H1 (cell line): ENCODE data around the gene NMD3. TPM values are rescaled to one million over a fixed set of nuclear protein-coding genes. Genes with fewer than 3 reads are reported as not detected.
A peak's percentile ranks its signal among the peaks of the same experiment; 100 is the strongest.

Experiments used
- CTCF ChIA-PET: fragments of 300-600 bp; sonication (Branson Sonifier 250); formaldehyde crosslinking; loops from one replicate; lab custom pipeline; 2021; ENCODE audit not compliant: partially characterized antibody; lab: Charles Lee
- POLR2A ChIA-PET: fragments of 300-600 bp; sonication (Branson Sonifier 250); formaldehyde crosslinking; loops from one replicate; lab custom pipeline; 2021; ENCODE audit warnings: inconsistent platforms; ENCODE audit not compliant: partially characterized antibody; lab: Charles Lee
- DNase-seq, 2 experiments: peaks; one replicate each; pipeline versions ENCODE4 v3.0.0 to v3.0.0-alpha.2; 2010 to 2022; ENCODE audit warnings: low spot score in 2 of 2, low read depth in 1 of 2, mixed read lengths in 1 of 2
- FAIRE-seq: peaks from 2 replicates; lab custom pipeline; 2011; peaks lifted over from hg19 to GRCh38; lab: Jason Lieb, UNC
- H2AFZ ChIP-seq: 2 replicates; pipeline ENCODE4 v1.8.1; 2012; ENCODE audit warnings: low read length, inconsistent platforms
- H2AK5ac ChIP-seq: 2 replicates; pipeline ENCODE4 v1.6.1; 2013; ENCODE audit warnings: low read depth, low read length
- H2BK120ac ChIP-seq: replicated peaks from 2 replicates; pipeline ENCODE3; 2013; ENCODE audit warnings: low read depth, low read length, inconsistent platforms
- H2BK12ac ChIP-seq: 2 replicates; pipeline ENCODE4 v1.6.1; 2013; ENCODE audit warnings: low read depth, low read length
- H2BK15ac ChIP-seq: 2 replicates; pipeline ENCODE4 v1.6.1; 2013; ENCODE audit warnings: low read length
- H2BK20ac ChIP-seq: 2 replicates; pipeline ENCODE4 v1.6.1; 2013; ENCODE audit warnings: low read length
- H2BK5ac ChIP-seq: 2 replicates; pipeline ENCODE4 v1.6.1; 2013; ENCODE audit warnings: low read depth, low read length
- H3K14ac ChIP-seq: 2 replicates; pipeline ENCODE4 v1.6.1; 2013; ENCODE audit warnings: inconsistent platforms; ENCODE audit not compliant: insufficient read length
- H3K18ac ChIP-seq: 2 replicates; pipeline ENCODE4 v1.6.1; 2013; ENCODE audit warnings: low read length; ENCODE audit errors: extremely low read depth
- H3K23ac ChIP-seq: 2 replicates; pipeline ENCODE4 v1.6.1; 2013; ENCODE audit warnings: inconsistent platforms; ENCODE audit not compliant: insufficient read length
- H3K23me2 ChIP-seq: 2 replicates; pipeline ENCODE4 v1.6.1; 2013; ENCODE audit warnings: low read depth, low read length
- H3K27ac ChIP-seq: 2 replicates; pipeline ENCODE4 v1.6.1; 2011; ENCODE audit warnings: low read depth, low read length, inconsistent platforms
- H3K27me3 ChIP-seq, 4 experiments: replicated peaks in 1 of 4; 1 replicate in 1 of 4; 2 replicates in 3 of 4; pipeline versions ENCODE4 v1.6.1 to v1.8.1; 2011 to 2013; ENCODE audit warnings: low read length in 3 of 4, mild to moderate bottlenecking in 3 of 4, inconsistent platforms in 2 of 4, mixed read lengths in 2 of 4, moderate library complexity in 1 of 4; ENCODE audit not compliant: control insufficient read depth in 3 of 4, insufficient read depth in 3 of 4; ENCODE audit errors: extremely low read depth in 1 of 4
- H3K36me3 ChIP-seq, 4 experiments: 2 replicates each; pipeline versions ENCODE4 v1.6.1 to v1.8.1; 2011 to 2013; ENCODE audit warnings: mild to moderate bottlenecking in 4 of 4, low read length in 3 of 4, moderate library complexity in 2 of 4, control low read depth in 1 of 4, inconsistent platforms in 1 of 4; ENCODE audit not compliant: insufficient read depth in 4 of 4, control insufficient read depth in 2 of 4
- H3K4ac ChIP-seq: replicated peaks from 2 replicates; pipeline ENCODE3; 2013; ENCODE audit warnings: low read length, low read depth, mixed read lengths, inconsistent platforms; ENCODE audit not compliant: insufficient read length
- H3K4me1 ChIP-seq, 4 experiments: replicated peaks in 1 of 4; 1 replicate in 1 of 4; 2 replicates in 3 of 4; pipeline versions ENCODE4 v1.6.1 to v1.8.1; 2011 to 2013; ENCODE audit warnings: low read length in 3 of 4, inconsistent platforms in 2 of 4, mixed read lengths in 1 of 4; ENCODE audit not compliant: insufficient read depth in 4 of 4, control insufficient read depth in 3 of 4
- H3K4me2 ChIP-seq, 2 experiments: 2 replicates each; pipeline versions ENCODE4 v1.6.1 to v1.8.1; 2011 to 2013; ENCODE audit warnings: low read depth in 2 of 2, low read length in 2 of 2, control low read depth in 1 of 2, inconsistent platforms in 1 of 2, mild to moderate bottlenecking in 1 of 2; ENCODE audit not compliant: insufficient read depth in 1 of 2
- H3K4me3 ChIP-seq, 4 experiments: fragments of 200-600, 300-600 bp in 1 of 4; sonication (generic), shearing (Covaris generic), sonication (Bioruptor Twin) in 1 of 4; 2 replicates each; pipeline versions ENCODE4 v1.5.1 to v1.8.1; 2011 to 2016; ENCODE audit warnings: low read length in 4 of 4, low read depth in 3 of 4, control low read depth in 2 of 4, inconsistent platforms in 2 of 4, mild to moderate bottlenecking in 2 of 4, mixed read lengths in 1 of 4, moderate library complexity in 1 of 4; ENCODE audit not compliant: insufficient read depth in 2 of 4; ENCODE audit errors: extremely low read depth in 1 of 4
- H3K56ac ChIP-seq: replicated peaks from 2 replicates; pipeline ENCODE3; 2013; ENCODE audit warnings: low read depth, mild to moderate bottlenecking, mixed read lengths, low read length, inconsistent platforms; ENCODE audit not compliant: insufficient read length
- H3K79me1 ChIP-seq: 2 replicates; pipeline ENCODE4 v1.6.1; 2013; ENCODE audit warnings: low read depth, low read length, control low read depth
- H3K79me2 ChIP-seq, 2 experiments: 2 replicates each; pipeline versions ENCODE4 v1.6.1 to v1.8.1; 2012 to 2013; ENCODE audit warnings: low read length in 2 of 2, mild to moderate bottlenecking in 2 of 2, inconsistent platforms in 1 of 2; ENCODE audit not compliant: insufficient read depth in 2 of 2, control insufficient read depth in 1 of 2
- H3K9ac ChIP-seq, 4 experiments: replicated peaks in 1 of 4; 1 replicate in 1 of 4; 2 replicates in 3 of 4; pipeline versions ENCODE4 v1.6.1 to v1.8.1; 2011 to 2013; ENCODE audit warnings: low read depth in 3 of 4, low read length in 3 of 4, control low read depth in 2 of 4, mild to moderate bottlenecking in 2 of 4, moderate library complexity in 2 of 4, inconsistent platforms in 1 of 4; ENCODE audit errors: extremely low read depth in 1 of 4
- H3K9me3 ChIP-seq, 2 experiments: 2 replicates each; pipeline versions ENCODE4 v1.6.1 to v1.8.1; 2012 to 2013; ENCODE audit warnings: mild to moderate bottlenecking in 2 of 2, moderate library complexity in 2 of 2, control low read depth in 1 of 2, inconsistent platforms in 1 of 2, low read depth in 1 of 2, low read length in 1 of 2, mixed read lengths in 1 of 2; ENCODE audit not compliant: insufficient read depth in 2 of 2
- H4K20me1 ChIP-seq, 2 experiments: replicated peaks in 1 of 2; 2 replicates each; pipeline versions ENCODE3 to v1.8.1; 2011 to 2013; ENCODE audit warnings: inconsistent platforms in 2 of 2, low read length in 2 of 2, mild to moderate bottlenecking in 1 of 2; ENCODE audit not compliant: insufficient read depth in 2 of 2, control insufficient read depth in 1 of 2
- H4K5ac ChIP-seq: 2 replicates; pipeline ENCODE4 v1.6.1; 2013; ENCODE audit warnings: low read length, low read depth, mixed read lengths, inconsistent platforms; ENCODE audit not compliant: insufficient read length
- H4K8ac ChIP-seq: 2 replicates; pipeline ENCODE4 v1.8.0; 2013; ENCODE audit warnings: mild to moderate bottlenecking, moderate library complexity, low read length, inconsistent platforms; ENCODE audit not compliant: insufficient read depth; ENCODE audit errors: extremely low read depth
- H4K91ac ChIP-seq: replicated peaks from 2 replicates; pipeline ENCODE3; 2013; ENCODE audit warnings: low read length, mixed read lengths, inconsistent platforms; ENCODE audit not compliant: insufficient read length
- ATF2 ChIP-seq: IDR thresholded peaks from 2 replicates; pipeline ENCODE4 v1.6.1; 2012; ENCODE audit warnings: low read length, inconsistent platforms
- CBX5 ChIP-seq: fragments of 300-800, 300-1000 bp; sonication (generic); IDR thresholded peaks from 2 replicates; pipeline ENCODE4 v1.7.1; 2016; ENCODE audit warnings: antibody characterized with exemption, low read length, low read depth
- EGR1 ChIP-seq: IDR thresholded peaks from 2 replicates; pipeline ENCODE4 v1.6.1; 2011; ENCODE audit warnings: low read depth, low read length, borderline replicate concordance
- KDM5A ChIP-seq: fragments of 200-600 bp; IDR thresholded peaks from 2 replicates; pipeline ENCODE4 v1.7.1; 2012; ENCODE audit warnings: mild to moderate bottlenecking, low read length, inconsistent platforms, mixed read lengths
- POLR2A ChIP-seq, 2 experiments: IDR thresholded peaks; 1 replicate in 1 of 2; 2 replicates in 1 of 2; pipeline ENCODE4 v1.6.1; 2011; ENCODE audit warnings: low read depth in 2 of 2, low read length in 2 of 2, mild to moderate bottlenecking in 2 of 2; ENCODE audit errors: control extremely low read depth in 1 of 2
- RBBP5 ChIP-seq: IDR thresholded peaks from 2 replicates; pipeline ENCODE4 v1.7.1; 2012; ENCODE audit warnings: low read depth, mild to moderate bottlenecking, inconsistent platforms, low read length, moderate library complexity, borderline replicate concordance
- SP2 ChIP-seq: IDR thresholded peaks from 2 replicates; pipeline ENCODE4 v1.6.1; 2012; ENCODE audit warnings: mild to moderate bottlenecking, low read length, inconsistent platforms
- TAF7 ChIP-seq: optimal IDR thresholded peaks from 2 replicates; pipeline ENCODE3; 2011; ENCODE audit warnings: low read depth, mild to moderate bottlenecking, inconsistent platforms, low read length, moderate library complexity, borderline replicate concordance
- TCF12 ChIP-seq: IDR thresholded peaks from 2 replicates; pipeline ENCODE4 v1.6.1; 2011; ENCODE audit warnings: low read depth, mild to moderate bottlenecking, low read length
- WGBS, 2 experiments: shearing (Covaris generic) in 1 of 2; methylation state at CpG; one replicate each; pipeline versions ENCODE4 v1.1.6 to v1.1.7; 2013 to 2015; ENCODE audit warnings: low lambda C conversion rate in 2 of 2, mixed read lengths in 2 of 2, inconsistent platforms in 1 of 2, low coverage in 1 of 2, missing lambda C conversion rate in 1 of 2; ENCODE audit not compliant: insufficient replicate concordance in 2 of 2, insufficient coverage in 1 of 2, insufficient read length in 1 of 2; ENCODE audit errors: extremely low coverage in 1 of 2, missing lambda C conversion rate in 1 of 2; 5-methylcytosine and 5-hydroxymethylcytosine counted together
- polyA plus RNA-seq, 7 experiments: library from polyadenylated mRNA; depleted of rRNA in 3 of 7; stranded (reverse) in 5 of 7; unstranded in 2 of 7; fragments of >200 nt in 5 of 7; fragments of 200-250 nt in 2 of 7; gene quantifications; 1 replicate in 5 of 7; 2 replicates in 1 of 7; 4 replicates in 1 of 7; pipeline versions ENCODE4 v1.2.1 to v1.2.3, GENCODE V29; 2011 to 2013; ENCODE audit warnings: missing spikeins in 2 of 7, mixed read lengths in 2 of 7
- total RNA-seq: library from RNA; stranded (reverse); fragmentation: NEBNext Ultra II Directional; extraction: Animal tissue kit (Norgen Biotek cat#: 25700); gene quantifications from 2 replicates; pipeline ENCODE4 v1.2.1, GENCODE V29; 2021

The NMD3 gene
- total and polyA plus RNA-seq, 2 of the 8 experiments (the other 6 are each of a cell fraction or from before 2014, with no cell fraction given) = 12.1 to 64.2 TPM

- peaks cover 11 to 14% of the 10 kb centered on the region in 2 experiments; a peak in 3 of 4 replicates for H3K9me3 ChIP-seq
- H3K23me2 ChIP-seq = no peaks in the 10 kb centered on the region
- H3K4ac ChIP-seq = no peak overlapping the region
- H3K79me2 ChIP-seq = no peaks in the 10 kb centered on the region
- no peak overlapping the region for H2AK5ac ChIP-seq
- no peak for DNase-seq
- ChIA-PET CTCF (interaction anchor here (1.0 to 7.6 kb wide), 7 partner anchors 14 to 133 kb away, joined by 3 to 54 read pairs (median 4); partner anchors contain the start of gene SPTSSB), POLR2A (no interaction called here)
- no peak overlapping the region for H3K56ac ChIP-seq
- H3K27ac ChIP-seq = no peak overlapping the region
- no peak overlapping the region for H3K14ac ChIP-seq
- no peak overlapping the region for H4K5ac ChIP-seq
- no peaks in the 10 kb centered on the region for H3K27me3 ChIP-seq
- no peaks in the 10 kb centered on the region for H3K4me1 ChIP-seq
- no peak overlapping the region for H4K91ac ChIP-seq
- H2BK20ac ChIP-seq = no peak overlapping the region
- H2BK120ac ChIP-seq = no peak overlapping the region
- no peak overlapping the region for H2BK12ac ChIP-seq
- peak overlapping the region in 1 of 4 experiments; percentile 31; a peak in 1 of 7 replicates for H3K9ac ChIP-seq
- H3K79me1 ChIP-seq = no peaks in the 10 kb centered on the region
- H3K18ac ChIP-seq = no peak overlapping the region
- no peak for FAIRE-seq
- no peak overlapping the region for H4K8ac ChIP-seq
- H2BK5ac ChIP-seq = no peak overlapping the region
- H2AFZ ChIP-seq = no peak overlapping the region
- H3K4me3 ChIP-seq = no peak overlapping the region
- H3K4me2 ChIP-seq = no peak overlapping the region
- WGBS, 2 experiments = 90% methylated on average over 2 of the region's 2 CpGs; no CpG with 5 or more reads in 1 of the 2 experiments
- peaks cover 0 to 3% (median 0%) of the 10 kb centered on the region in 4 experiments; a peak in 1 of 8 replicates for H3K36me3 ChIP-seq
- no peaks in the 10 kb centered on the region for H4K20me1 ChIP-seq
- no peak overlapping the region for H3K23ac ChIP-seq
- no peak overlapping the region for H2BK15ac ChIP-seq
- TF ChIP-seq EGR1 = no peak
- TF ChIP-seq KDM5A = no peak
- TF ChIP-seq CBX5 = no peak
- no peak for TF ChIP-seq ATF2
- no peak for TF ChIP-seq RBBP5
- no peak for TF ChIP-seq POLR2A (IDR thresholded peaks at IDR 0.05; ENCODE audit: control extremely low read depth in 1 of 2, low read depth in 2 of 2, low read length in 2 of 2)
- TF ChIP-seq SP2 = no peak
- TF ChIP-seq TCF12 = no peak
- no peak for TF ChIP-seq TAF7
Measured at GRCh38 chr3:161293381-161293780, 72.3 kb downstream of the NMD3 start.
